ENCODE measurements around the gene NFE2L2. TPM values are rescaled to one million over a fixed set of nuclear protein-coding genes. Genes with fewer than 3 reads are reported as not detected.

Gene NFE2L2
- total RNA-seq, 6 experiments from 2014 or later, result 59.0 to 76.5 (median 67.8) TPM

DNA sequence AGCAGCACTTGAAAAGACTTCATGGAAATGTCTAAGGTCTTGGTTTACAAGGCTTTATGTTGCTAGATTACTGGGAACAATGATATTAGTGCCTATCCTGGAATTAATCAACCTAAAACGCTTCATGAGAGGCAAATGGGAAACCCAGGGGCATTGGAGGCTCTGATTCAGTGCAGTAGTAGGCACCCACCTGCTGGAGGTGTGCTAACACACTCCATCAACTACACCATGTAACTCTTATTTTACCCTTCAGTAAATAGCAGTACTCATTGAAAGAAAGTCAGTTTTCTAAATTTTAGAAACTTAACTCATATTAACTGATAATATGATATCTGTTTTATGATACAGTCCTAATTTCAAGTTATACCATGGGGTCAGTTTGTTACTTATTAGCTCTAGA, 69.3 kb downstream of the NFE2L2 start:
- TF ChIP-seq, protein P1, sequence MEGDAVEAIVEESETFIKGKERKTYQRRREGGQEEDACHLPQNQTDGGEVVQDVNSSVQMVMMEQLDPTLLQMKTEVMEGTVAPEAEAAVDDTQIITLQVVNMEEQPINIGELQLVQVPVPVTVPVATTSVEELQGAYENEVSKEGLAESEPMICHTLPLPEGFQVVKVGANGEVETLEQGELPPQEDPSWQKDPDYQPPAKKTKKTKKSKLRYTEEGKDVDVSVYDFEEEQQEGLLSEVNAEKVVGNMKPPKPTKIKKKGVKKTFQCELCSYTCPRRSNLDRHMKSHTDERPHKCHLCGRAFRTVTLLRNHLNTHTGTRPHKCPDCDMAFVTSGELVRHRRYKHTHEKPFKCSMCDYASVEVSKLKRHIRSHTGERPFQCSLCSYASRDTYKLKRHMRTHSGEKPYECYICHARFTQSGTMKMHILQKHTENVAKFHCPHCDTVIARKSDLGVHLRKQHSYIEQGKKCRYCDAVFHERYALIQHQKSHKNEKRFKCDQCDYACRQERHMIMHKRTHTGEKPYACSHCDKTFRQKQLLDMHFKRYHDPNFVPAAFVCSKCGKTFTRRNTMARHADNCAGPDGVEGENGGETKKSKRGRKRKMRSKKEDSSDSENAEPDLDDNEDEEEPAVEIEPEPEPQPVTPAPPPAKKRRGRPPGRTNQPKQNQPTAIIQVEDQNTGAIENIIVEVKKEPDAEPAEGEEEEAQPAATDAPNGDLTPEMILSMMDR (IDR thresholded peaks at IDR 0.05), result no peak
- no peak overlapping the region for H3K27ac Mint-ChIP-seq

DNA sequence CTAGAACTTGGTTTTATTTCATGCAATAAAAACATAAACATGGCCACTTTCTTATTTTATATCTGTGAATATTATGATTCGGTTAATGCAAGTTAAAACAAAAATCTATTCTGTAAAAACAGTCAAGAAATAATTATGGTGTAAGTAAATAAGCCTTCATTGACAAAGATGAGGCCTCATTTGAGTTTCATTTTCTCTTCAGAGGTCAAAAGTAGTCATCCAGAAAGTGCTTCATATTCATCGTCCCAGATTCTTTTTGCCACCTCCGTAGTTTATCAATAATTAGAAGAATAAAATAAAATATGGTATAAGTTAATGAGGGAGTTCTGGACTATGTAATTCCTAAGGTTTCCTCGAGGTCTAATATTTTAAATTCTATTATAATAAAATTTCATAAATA, 71.3 kb downstream of the NFE2L2 start:
- H3K36me3 Mint-ChIP-seq (ENCODE audit: low read depth), result no peaks in the 10 kb centered on the region

More for the DNA sequence above, 69.3 kb downstream of the NFE2L2 start:
- no peak for DNase-seq
- Mint-ChIP-seq H3K27me3 (ENCODE audit: insufficient read depth) (no peaks in the 10 kb centered on the region), H3K4me1 (ENCODE audit: low read depth) (no peaks in the 10 kb centered on the region), H3K36me3 (ENCODE audit: low read depth) (no peaks in the 10 kb centered on the region), H3K9me3 (no peaks in the 10 kb centered on the region), H3K4me3 (no peak overlapping the region)

DNA sequence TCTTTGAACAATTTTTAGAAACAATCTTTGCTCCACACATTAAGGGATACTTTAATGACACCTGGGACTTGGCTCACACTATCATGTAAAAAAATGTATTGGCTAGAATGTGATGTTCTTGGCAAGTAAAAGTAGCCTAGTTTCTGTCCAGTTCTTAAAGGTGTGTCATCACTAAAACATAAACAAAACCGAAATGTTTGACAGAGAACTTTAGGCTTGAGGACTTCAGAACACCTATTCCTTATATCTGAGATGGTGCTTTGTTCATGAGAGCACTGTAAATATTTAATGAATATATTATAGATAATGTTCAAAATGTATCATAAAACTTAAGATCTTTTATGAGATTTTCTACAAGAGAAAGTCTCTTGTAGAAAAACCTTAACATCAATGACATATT, 71.7 kb downstream of the NFE2L2 start:
- Mint-ChIP-seq H3K27ac (no peak overlapping the region), H3K9me3 (no peaks in the 10 kb centered on the region), H3K27me3 (ENCODE audit: insufficient read depth) (no peaks in the 10 kb centered on the region), H3K4me1 (ENCODE audit: low read depth) (peaks cover 3% of the 10 kb centered on the region), H3K4me3 (no peak overlapping the region), H3K36me3 (ENCODE audit: low read depth) (no peaks in the 10 kb centered on the region)
- no peak for DNase-seq
- TF ChIP-seq, protein P1 (IDR thresholded peaks at IDR 0.05), result no peak

More for the DNA sequence above, 71.3 kb downstream of the NFE2L2 start:
- Mint-ChIP-seq H3K27me3 (ENCODE audit: insufficient read depth) (no peaks in the 10 kb centered on the region), H3K4me3 (no peak overlapping the region), H3K27ac (no peak overlapping the region), H3K4me1 (ENCODE audit: low read depth) (no peaks in the 10 kb centered on the region), H3K9me3 (no peaks in the 10 kb centered on the region)
- TF ChIP-seq, protein P1 (IDR thresholded peaks at IDR 0.05), result no peak
- DNase-seq, result no peak

DNA sequence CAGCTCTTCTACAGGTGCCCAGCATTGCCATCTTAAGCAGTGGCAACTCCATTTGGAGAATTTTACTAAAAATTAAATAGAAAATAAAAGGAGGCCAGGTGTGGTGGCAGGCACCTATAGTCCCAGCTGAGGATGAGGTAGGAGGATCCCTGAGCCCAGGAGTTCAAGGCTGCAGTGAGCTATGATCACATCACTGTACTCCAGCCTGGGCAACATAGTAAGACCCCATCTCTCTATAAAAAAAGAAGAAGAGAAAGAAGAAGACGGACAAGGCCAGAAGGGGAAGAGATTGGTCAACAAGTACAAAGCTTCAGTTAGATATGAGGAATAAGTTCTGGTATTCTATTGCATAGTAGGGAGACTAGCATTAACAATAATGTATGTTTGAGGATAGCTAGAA, 73.6 kb downstream of the NFE2L2 start:
- peaks cover 9% of the 10 kb centered on the region for H3K4me1 Mint-ChIP-seq (ENCODE audit: low read depth)
- H3K27me3 Mint-ChIP-seq (ENCODE audit: insufficient read depth), result peaks cover 2% of the 10 kb centered on the region; the same call in 1 of the 2 replicates
- H3K9me3 Mint-ChIP-seq, result no peaks in the 10 kb centered on the region
- H3K4me3 Mint-ChIP-seq, result no peak overlapping the region
- no peak overlapping the region for H3K27ac Mint-ChIP-seq
- H3K36me3 Mint-ChIP-seq (ENCODE audit: low read depth), result no peaks in the 10 kb centered on the region
- TF ChIP-seq, protein P1 (IDR thresholded peaks at IDR 0.05), result no peak
- no peak for DNase-seq

DNA sequence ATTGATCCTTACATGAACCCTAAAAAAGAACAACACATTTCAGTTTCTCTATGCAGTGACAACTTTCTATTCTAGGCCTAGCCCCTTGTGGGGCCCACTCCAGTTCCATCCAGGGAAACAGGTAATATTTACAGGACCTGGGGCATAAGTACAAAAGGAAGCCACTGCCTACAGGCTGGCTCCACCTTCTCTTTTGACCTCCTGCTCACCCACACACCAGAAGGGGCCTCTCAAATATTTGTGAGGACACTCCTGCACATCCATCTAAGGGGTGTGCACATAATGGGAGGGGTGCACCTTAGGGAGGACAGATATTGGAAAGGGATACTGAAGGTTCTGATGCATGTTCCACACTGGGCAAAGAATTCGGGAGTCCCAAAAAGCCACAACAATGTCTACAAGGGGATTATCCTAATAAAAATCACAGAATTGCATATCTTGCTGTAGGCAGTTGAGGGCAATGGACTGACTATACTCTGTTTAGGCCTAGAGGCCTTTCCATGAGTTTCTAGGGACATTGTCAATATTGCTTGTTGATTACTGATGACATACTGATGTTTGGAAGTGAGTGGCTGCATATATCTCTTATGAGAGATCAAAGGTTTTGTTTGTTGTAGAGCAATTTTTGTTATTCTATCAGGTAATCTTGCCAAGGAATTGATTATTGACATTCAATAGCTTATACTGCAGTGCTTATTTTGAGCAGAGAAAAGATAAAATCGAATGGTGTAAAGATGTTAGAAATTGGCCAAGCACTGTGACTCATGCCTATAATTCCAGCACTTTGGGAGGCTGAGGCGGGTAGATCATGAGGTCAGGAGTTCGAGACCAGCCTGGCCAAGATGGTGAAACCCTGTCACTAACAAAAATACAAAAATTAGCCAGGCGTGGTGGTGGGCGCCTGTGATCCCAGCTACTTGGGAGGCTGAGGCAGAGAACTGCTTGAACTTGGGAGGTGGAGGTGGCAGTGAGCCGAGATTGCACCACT, 75.8 kb downstream of the NFE2L2 start:
- Mint-ChIP-seq H3K27ac (no peak overlapping the region), H3K27me3 (ENCODE audit: insufficient read depth) (peaks cover 2% of the 10 kb centered on the region; the same call in 1 of the 2 replicates), H3K4me3 (no peak overlapping the region)

More for the DNA sequence above, 75.8 kb downstream of the NFE2L2 start:
- TF ChIP-seq, protein P1 (IDR thresholded peaks at IDR 0.05), result no peak
- Mint-ChIP-seq H3K9me3 (no peaks in the 10 kb centered on the region), H3K4me1 (ENCODE audit: low read depth) (peaks cover 9% of the 10 kb centered on the region), H3K36me3 (ENCODE audit: low read depth) (no peaks in the 10 kb centered on the region)
- no peak for DNase-seq

All from HFFc6 (cell line).